GM18526 (cell line): ENCODE data around the gene CABCOCO1.

ENCODE experiments used
- POLR2A ChIP-seq: IDR thresholded peaks from 3 replicates; pipeline ENCODE4 v1.6.1; 2011; ENCODE audit not compliant: insufficient read length; ENCODE audit errors: extremely low read depth

CABCOCO1 gene

GRCh38 chr10:61735882-61736281 is 73.2 kb downstream of the CABCOCO1 start:
- TF ChIP-seq POLR2A = no peak

- no peak for TF ChIP-seq POLR2A
These were observed 80.1 kb downstream of the CABCOCO1 start for GRCh38 chr10:61742812-61743211.

GRCh38 chr10:61744469-61744868 is 81.7 kb downstream of the CABCOCO1 start:
- TF ChIP-seq POLR2A = no peak

GRCh38 chr10:61746377-61746776 is 83.6 kb downstream of the CABCOCO1 start:
- TF ChIP-seq POLR2A = no peak

- no peak for TF ChIP-seq POLR2A
These were observed 84.6 kb downstream of the CABCOCO1 start for GRCh38 chr10:61747307-61747706.

- TF ChIP-seq POLR2A = no peak
These were observed 86.6 kb downstream of the CABCOCO1 start for GRCh38 chr10:61749291-61749690.

- no peak for TF ChIP-seq POLR2A
These were observed 88.3 kb downstream of the CABCOCO1 start for GRCh38 chr10:61750943-61751471.

GRCh38 chr10:61751599-61751998 is 88.9 kb downstream of the CABCOCO1 start:
- TF ChIP-seq POLR2A = no peak

- TF ChIP-seq POLR2A = no peak
These were observed 89.6 kb downstream of the CABCOCO1 start for GRCh38 chr10:61752111-61753011.

- TF ChIP-seq POLR2A = no peak
These were observed 90.7 kb downstream of the CABCOCO1 start for GRCh38 chr10:61753453-61753852.

GRCh38 chr10:61754587-61755550 is 92.1 kb downstream of the CABCOCO1 start:
- TF ChIP-seq POLR2A = no peak

- TF ChIP-seq POLR2A = no peak
These were observed 94.3 kb downstream of the CABCOCO1 start for GRCh38 chr10:61757001-61757400.

GRCh38 chr10:61757525-61758397 is 95.0 kb downstream of the CABCOCO1 start:
- no peak for TF ChIP-seq POLR2A

GRCh38 chr10:61758433-61758832 is 95.7 kb downstream of the CABCOCO1 start:
- no peak for TF ChIP-seq POLR2A

- TF ChIP-seq POLR2A = no peak
These were observed 97.0 kb downstream of the CABCOCO1 start for GRCh38 chr10:61759751-61760150.
